COR-L47 (cell line): ENCODE results near the gene CDH4.

Source experiments
- DNase-seq: peaks from one replicate; lab custom pipeline; 2025; lab: John Stamatoyannopoulos, UW

Gene CDH4

GRCh38 chr20:61671559-61671958 lies 419.5 kb downstream of the CDH4 start:
- DNase-seq = no peak

DNA sequence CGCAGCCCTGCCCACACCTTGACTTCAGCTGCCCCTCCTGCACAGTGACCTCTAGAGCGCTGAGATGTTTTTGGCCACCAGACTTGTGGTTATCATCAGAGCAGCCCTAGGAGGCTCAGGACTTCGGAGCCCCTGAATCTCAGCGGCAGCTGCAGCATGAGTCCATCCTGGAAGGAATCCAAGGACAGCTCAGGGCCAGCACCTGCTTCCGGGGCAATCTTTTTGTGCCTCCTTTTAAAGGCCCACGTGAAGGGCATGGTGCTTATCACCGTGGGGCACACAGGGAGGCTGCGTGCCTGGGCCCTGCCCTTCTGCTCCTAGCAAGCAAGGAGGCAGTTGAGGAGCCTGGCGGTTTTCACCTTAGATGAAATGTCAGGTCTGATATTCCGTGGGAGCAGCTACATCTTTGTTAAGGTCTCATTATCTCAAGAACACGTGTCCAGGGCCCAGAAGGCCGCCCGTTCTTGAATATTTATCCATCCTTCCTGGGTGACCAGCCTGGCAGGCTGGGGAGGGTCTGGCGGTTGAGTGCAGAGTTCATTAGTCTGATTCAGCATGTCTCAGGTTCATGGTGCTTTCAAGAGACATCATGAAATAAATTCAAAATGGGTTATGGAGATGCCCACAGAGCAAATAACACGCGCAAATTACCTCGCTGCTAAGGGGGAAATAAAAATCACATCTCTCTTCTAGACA lies 421.2 kb downstream of the CDH4 start:
- DNase-seq = peak; percentile 81

DNA sequence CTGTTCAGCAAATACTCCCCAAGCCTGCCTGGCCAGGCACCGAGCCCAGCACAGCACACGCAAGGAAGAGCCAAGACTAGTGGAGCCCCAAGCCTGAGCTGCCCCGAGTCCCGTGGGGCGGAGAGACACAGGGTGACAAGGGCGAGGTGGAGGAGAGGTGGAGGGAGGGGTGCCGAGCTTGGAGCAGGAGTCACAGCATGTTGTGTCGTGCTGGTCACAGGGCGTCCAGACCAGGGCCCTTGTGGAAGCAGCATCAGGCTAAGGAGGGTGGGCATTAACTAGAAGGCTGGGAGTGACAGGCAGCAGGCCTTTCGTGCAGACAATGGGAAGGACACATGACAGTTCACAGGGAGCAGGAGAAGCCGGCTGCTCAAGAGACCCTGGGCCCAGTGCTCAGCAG lies 422.1 kb downstream of the CDH4 start:
- no peak for DNase-seq

DNA sequence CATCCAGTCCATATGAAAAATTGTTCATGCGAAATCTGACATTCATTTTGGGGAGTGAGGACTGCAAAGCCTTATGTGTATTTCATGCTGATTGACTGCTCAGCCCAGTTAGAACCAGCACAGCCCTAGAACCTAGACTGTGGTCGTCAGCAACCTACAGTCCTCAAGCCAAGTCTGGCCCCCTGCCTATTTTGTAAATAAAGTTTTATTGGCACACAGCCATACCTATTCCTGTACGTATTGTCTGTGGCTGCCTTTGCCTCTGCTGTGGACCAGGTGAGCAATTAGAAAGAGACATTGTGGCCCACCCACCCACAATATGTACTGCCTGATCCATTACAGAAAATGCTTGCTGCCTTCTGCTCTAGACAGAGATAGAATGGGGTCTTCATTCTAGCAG lies 422.6 kb downstream of the CDH4 start:
- peak; percentile 31 for DNase-seq

DNA sequence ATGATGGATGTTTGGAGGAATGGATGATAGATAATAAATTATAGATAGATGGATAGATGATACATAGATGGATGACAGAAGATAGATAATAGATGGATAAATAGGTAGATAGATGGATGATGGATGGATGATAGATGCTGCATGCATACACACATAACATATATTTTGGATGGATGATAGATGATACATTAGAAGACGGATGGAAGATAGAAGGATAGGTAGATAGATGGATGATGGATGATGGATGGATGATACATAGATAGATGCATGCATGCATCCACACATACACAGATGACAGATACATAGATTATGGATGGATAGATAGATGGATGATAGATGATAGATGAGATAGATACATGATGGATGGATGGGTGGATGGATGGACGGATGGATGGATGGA lies 425.9 kb downstream of the CDH4 start:
- no peak for DNase-seq

GRCh38 chr20:61678437-61678836 lies 426.4 kb downstream of the CDH4 start:
- no peak for DNase-seq

GRCh38 chr20:61679473-61679872 lies 427.4 kb downstream of the CDH4 start:
- no peak for DNase-seq

GRCh38 chr20:61680096-61680495 lies 428.0 kb downstream of the CDH4 start:
- DNase-seq = no peak

DNA sequence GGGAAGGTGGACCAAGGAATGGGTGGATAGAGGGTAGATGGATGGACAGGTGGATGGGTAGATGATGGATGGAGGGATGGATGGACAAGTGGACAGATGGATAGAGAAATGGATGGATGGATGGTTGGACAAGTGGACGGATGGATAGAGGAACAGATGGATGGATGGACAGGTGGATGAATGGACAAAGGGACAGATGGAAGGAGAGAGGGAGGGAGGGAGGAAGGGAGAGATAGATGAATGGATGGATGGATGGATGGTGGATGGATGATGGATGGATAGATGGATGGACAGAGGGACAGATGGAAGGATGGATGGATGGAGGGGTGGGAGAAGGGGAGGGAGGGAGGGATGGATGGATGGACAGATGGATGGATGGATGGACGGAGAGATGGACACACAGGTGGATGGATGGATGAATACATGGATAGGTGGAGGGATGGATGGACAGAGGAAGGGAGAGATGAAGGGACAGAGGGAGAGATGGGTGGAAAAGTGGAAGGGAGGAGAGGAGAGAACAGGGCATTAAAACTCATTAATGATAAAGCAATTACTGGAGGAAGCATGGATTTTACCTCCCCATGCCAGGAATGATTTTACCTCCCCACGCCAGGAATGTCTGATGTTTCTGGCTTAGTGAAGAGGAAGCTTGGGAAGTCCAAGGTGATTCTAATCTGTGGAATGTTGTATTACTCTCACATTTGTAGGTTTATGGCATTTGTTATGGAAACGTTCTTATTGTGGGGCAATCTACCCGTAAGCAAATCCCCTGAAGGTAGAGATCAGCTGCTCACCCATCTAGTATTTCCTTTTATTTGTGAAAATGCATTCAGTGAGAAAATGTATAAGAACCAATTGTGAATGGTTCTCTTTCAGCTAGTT lies 430.3 kb downstream of the CDH4 start:
- DNase-seq = no peak

- DNase-seq = no peak
Measured at GRCh38 chr20:61682996-61683681, 431.1 kb downstream of the CDH4 start.

DNA sequence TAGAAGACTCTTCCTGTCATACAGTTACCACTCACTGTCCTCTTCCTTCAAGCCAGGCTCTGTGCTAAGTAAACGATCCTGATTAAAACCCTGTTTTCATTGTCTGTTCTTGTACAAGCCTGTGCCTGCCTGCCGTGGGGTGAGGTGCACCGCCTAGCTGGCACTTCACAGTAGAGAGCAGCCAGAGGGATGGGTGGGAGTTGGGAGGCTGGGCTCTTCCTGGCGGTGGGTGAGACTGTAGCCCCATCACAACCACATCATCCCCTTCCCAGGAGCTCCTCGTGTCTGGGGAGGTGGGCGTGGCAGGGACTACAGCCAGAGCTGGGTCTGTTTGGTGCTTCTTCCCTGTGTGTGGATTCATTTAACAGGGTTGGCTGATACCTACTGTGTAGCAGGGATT lies 431.7 kb downstream of the CDH4 start:
- peak; percentile 82 for DNase-seq

DNA sequence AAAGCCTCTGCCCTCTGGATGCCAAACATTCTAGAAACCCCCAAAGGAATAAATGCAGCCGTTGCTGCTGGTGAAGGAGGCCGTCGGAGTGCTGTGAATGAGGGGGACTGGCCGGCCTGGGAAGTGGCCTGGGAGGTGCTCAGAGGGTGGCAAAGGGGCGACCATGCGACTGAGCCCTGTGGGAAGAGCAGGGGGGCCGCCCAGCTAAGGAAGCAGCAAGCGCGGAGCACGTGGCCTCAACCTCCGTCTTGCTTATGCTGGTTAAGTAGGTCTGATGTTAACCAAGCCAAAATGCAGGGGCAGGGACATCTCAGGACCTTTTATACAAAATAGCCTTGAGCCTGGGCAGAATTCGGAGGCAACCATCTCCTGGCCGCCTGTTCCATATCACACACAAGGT lies 432.1 kb downstream of the CDH4 start:
- DNase-seq = no peak

GRCh38 chr20:61684583-61685235 lies 432.6 kb downstream of the CDH4 start:
- peak; percentile 36 for DNase-seq

GRCh38 chr20:61685462-61685861 lies 433.4 kb downstream of the CDH4 start:
- DNase-seq = no peak

DNA sequence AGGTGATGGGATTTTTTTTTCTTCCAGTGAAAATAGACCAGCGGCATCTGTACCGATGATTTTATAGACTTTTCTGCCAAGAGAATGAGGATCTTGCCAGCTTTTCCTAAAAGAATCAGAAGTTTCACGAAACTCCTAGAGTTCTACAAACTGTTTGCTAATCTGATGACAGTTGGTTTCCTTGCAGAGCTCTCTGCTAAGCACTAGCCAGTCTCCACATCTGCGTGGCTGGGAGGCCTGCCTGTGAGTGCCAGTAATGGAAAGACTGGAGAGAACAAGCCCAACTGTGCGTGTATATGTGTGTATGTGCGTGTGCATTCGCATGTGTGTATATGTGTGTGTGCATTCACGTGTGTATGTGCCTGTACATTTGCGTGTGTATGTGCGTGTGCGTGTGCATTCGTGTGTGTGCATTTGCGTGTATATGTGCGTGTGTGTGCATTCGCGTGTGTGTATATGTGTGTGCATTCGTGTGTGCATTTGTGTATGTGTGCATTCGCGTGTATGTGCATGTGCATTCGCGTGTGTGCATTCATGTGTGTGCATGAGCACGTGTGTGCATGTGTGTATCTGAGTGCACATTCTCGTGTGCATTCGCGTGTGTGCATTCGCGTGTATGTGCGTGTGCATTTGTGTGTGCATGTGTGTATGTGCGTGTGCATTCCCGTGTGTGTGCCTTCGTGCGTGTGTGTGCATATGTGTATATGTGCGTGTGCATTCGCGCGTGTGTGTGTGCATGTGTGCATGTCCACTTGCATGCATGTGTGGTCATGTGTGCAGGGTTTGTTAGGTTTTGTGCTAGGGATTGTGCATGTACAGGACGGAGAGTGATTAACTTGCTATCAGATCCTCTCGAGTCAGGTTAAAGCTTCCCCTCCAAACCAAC lies 434.2 kb downstream of the CDH4 start:
- no peak for DNase-seq

GRCh38 chr20:61688411-61688810 lies 436.4 kb downstream of the CDH4 start:
- DNase-seq = no peak

DNA sequence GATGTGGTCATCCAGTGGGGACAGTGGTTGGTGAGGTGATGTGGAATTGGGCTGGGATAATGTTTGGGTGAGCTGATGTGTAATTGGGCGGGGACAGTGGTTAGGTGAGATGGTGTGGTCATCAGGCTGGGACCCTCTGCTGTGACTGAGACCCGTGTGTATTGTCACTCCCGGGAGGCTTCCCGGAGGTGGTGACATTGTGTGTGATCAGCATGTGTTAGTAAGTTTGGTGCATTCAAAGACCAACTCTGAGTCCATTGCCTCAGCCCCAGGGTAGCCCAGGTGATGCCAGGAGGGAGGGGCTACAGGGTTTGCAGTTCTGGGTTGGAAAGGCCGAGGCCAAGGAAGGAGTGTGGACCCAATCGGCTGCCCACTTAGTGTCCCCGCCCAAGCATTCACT lies 438.1 kb downstream of the CDH4 start:
- DNase-seq = no peak

DNA sequence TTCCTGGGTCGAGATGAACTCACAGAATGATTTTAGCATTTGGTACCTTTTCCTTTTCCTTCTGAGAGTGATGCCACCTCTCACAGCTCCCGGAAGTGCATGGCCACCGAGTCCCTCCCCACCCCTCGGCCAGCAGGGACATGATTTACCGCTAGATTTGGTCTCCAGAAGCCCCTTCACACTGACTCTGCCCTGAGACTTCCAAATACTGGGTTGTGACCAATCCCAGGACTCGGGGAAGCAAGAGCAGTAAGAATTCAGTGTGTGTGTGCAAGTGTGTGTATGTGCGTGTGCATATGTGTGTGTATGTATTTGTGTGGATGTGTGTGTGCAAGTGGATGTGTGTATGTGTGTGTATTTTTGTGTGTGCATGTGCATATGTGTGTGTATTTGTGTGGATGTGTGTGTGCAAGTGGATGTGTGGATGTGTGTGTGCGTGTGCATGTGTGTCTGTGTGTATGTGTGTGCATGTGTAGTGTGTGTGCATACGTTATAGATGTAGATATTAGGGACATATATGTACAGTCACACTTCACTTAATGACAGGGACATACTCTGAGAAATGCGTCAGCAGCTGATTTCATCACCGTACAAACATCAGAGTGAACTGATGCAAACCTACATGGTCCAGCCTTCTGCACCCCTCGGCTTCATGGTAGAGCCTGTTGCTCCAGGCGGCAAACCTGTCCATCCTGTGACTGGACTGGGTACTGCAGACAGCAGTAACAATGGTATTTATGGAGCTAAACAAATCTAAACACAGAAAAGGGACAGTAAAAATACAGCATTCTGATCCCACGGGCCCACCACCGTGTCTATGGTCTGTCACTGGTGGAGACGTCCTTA lies 439.2 kb downstream of the CDH4 start:
- DNase-seq = no peak

- no peak for DNase-seq
Measured at GRCh38 chr20:61691978-61692377, 439.9 kb downstream of the CDH4 start.

DNA sequence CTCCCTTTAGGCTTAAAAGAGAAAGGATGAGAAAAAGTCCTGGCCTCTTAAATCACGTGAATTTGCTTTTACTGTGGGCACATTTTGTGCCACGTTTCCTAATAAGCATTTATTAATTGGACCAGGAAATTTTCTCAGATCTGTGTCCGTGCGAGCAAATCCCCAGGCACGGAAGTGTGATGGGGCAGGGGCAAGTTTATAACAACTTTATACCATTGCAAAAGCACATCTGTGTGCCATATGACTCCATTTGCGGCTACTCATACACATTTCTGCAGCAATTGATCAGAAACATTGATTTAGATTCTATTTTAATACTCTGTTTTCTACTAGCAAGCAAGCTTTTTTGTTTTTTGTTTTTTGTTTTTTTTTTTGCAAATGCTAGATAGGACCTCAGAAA lies 440.4 kb downstream of the CDH4 start:
- no peak for DNase-seq
